GM19351 (cell line): ENCODE data around the gene TIAM2.

Experiments
- ATAC-seq: cut with Tn5 transposase; IDR thresholded peaks from one replicate; pipeline ENCODE4 v1.9.1; 2021; ENCODE audit warnings: mild to moderate bottlenecking, moderate library complexity; ENCODE audit not compliant: unreplicated experiment

Gene TIAM2

DNA sequence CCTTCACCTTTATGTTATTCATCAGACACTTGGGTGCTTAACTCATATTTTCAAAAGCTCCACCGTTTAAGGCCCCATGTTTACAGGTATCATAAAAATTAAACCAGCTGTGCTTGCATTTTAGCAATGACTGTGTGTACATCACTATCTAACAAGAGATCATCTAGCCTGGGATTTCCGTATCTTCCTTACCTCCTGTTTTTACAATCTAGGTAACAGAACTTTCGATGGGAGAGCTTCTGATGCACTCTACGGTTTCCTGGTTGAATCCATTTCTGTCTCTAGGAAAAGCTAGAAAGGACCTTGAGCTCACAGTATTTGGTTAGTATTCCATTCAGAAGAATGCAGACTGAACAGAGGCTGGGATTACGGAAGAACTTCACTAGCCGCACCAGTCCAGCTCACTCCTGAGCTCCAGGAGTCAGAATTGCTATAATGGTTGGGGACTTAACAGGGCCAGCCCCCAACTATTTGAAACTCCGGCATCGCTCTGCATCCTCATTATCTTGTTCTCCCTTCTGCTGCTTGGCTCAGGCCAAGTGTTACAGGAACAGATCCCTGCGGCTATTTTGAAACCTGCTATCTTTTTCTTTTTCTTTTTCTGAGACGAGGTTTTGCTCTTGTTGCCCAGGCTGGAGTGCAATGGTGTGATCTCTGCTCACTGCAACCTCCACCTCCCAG, 255.7 kb downstream of the TIAM2 start:
- ATAC-seq = no peak

GRCh38 chr6:155252581-155252980, 257.5 kb downstream of the TIAM2 start:
- no peak for ATAC-seq

DNA sequence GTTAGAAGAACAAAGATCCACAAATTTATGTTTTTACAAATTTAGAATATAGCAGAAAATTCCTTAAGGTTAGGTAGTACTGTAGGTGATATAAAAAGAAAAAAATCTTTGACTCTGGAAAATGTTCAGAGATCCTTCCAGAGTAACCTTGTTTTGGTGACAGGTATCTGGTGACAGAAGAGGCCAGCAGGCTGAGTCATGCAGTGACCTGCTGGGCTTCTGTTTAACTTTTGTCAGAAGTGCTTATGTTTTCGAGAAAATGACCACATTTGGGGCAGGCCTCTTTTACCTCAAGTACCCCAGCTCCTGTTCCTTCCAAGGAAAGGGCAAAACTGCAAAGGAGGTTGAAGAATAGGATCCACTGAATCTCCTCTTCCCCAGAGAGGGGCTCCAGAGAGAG, 258.2 kb downstream of the TIAM2 start:
- no peak for ATAC-seq

DNA sequence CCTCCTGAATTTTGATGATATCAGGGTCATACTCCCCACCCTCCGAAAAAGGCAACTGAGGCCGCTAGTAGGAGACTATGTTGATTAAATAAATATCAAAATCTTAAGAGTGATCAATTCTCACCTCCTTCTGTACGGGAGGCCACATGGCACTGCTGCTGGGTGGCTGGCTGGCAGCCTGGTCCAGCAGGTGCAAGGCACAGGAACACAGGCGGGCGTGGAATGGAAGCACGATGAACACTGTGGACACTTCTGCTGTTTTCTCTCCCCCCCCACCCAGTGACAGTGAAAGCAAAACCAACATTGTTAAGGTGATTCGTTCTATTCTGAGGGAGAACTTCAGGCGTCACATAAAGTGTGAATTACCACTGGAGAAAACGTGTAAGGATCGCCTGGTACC, 259.0 kb downstream of the TIAM2 start:
- no peak for ATAC-seq

- no peak for ATAC-seq
Observed at GRCh38 chr6:155256122-155256795, 261.1 kb downstream of the TIAM2 start.

- ATAC-seq = no peak
Observed at GRCh38 chr6:155257796-155258195, 262.7 kb downstream of the TIAM2 start.

DNA sequence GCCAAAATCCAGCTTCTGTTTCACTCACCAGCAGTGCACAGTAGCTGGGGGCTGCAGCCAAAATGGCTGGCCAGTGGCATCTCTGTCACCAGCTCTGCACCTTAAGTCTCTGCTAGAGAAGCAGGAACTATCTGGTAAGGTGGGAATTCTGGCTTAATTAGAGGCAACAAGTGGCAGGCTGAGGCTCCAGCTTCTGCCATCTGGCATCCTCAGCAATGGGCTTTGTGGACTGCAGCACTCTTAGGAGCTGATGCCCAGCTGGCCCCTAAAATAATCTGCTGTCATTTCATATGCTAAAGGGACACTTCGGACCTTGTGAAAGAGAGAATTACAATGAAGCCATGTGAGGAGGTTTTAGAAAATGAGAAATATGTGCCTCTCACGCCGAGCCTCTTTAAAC, 264.1 kb downstream of the TIAM2 start:
- ATAC-seq = no peak

GRCh38 chr6:155259897-155260296, 264.8 kb downstream of the TIAM2 start:
- ATAC-seq = no peak

DNA sequence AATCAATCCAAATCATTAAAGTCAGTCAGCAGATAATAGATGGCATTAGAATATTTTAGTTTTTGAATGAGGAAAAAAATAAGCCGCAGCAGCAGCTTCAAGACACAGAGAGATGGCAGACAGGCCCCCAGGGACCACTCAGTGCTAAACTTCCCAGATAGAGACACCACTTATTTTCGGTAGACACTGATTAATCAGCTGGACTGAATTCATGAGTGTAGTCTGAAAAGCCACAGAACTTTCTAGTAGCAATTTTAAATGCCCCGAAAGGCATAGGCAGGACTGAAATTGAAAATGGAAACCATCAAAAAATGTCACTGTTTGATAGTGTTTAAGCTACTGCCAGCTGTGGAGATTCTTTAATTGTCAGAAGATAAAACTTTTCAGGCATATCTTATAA, 265.6 kb downstream of the TIAM2 start:
- peak; percentile 54 for ATAC-seq

DNA sequence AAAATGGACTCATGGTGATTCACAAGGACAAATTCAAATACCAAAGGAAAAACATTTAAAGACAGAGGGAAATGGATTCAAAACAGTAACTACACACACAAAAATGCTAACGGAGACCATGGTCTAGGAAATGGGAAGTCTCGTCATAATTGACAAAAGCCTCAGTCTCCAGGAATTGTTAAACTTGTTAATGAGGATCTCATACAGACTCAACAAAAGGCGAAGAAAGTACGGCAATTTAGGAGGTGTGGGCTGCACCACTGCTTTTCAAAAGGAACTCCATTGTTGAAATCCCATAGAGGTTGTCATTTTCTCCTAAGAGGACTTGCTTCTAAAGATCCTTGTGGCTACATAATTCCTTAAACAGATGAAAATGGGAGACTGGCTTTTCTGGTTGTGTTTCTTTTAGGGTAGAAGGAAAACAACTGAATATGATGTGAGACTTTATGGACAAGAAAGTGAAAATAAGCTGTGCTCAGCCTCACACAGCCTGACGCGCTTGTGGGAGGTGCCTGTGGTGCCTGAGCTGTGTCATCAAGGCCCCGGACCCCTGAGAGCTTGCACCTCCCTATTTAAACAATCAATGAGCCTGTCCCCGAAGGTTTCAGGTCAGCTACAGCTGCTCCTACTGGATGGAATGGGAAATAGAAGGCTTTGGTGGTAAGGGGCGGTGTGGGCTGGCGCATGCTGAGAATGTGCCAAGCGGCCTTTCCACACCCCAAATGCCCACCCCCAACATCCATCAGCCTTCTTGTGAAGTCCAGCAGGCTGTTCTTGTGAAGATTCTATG, 266.2 kb downstream of the TIAM2 start:
- ATAC-seq = no peak

DNA sequence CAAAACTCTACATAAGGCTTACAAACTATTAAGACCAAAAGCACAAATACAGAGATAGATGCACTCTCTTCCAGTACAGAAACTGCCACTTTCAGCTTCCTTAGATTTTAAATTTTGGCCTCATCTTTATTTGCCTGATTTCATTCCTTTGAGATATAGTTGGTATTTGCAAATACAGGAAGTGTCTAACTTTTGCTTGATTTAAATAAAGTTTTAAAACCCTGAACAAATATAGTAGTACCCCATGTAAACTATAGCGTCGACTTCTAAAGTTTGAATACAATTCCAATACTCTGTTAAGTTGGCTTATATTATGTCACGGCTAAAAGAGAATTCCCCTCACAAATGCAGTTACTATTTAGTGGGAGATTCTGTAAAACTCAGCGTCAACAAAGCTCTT, 267.5 kb downstream of the TIAM2 start:
- ATAC-seq = no peak

DNA sequence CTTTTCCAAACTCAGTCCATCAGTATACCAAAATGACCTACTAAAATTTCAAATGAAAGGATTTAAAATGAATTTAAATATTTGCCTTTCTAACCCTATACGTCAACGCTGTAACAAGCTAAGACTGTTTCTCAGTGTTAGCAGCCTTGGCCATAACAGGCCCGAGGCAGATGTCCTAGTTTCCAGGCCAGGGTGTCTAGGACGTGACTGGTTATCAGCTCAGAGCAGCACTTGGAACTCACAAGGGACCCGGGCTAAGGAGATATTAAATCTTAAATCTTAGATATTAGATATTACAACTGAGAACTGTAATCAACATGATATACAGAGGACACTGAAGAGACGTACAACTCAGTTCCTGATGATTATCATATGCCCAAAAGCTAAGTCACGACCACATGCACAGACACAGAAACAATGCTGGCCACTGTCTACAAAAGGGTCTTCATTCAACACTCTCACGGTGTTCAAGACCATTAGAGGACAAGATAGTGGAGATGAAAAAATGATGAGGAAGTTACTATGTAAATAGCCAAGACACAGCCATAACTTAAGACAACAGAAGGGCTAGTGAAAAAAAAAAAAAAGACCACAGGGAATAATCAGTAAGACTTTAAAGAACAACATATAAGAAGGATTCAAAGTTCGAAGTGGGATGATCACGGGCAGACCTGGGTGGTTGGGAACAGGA, 268.4 kb downstream of the TIAM2 start, which contains the start of gene CLDN20:
Gene CLDN20, plus strand, starts transcription at position 641 of the 691 bp plus-strand sequence. CDS start 11,707 bp downstream, outside the sequence.
- no peak for ATAC-seq

- ATAC-seq = no peak
Observed at GRCh38 chr6:155264693-155265320, 269.7 kb downstream of the TIAM2 start.

DNA sequence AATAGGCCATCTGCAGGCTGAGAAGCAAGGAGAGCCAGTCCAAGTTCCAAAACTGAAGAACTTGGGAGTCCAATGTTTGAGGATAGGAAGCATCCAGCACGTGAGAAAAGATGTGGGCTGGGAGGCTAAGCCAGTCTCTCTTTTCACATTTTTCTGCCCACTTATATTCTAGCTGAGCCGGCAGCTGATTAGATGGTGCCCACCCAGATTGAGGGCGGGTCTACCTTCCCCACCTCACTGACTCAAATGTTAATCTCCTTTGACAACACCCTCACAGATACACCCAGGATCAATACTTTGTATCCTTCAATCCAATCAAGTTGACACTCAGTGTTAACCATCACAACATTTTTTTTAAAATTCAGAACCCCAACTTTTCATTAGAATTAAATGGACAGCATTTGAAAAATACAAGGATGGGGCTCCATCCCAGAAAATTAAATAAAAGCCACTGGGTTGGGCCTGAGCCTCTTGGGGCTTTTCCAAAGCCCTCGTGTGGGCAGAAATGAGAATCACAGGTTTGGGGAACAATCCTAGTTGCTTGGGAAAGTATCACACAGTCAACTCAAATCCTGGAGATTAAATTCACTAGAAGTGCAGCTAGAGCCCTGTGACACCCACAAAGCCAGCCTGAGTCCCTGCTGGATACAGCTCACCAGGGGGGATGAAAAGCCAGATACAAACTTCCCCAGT, 270.9 kb downstream of the TIAM2 start:
- ATAC-seq = no peak

DNA sequence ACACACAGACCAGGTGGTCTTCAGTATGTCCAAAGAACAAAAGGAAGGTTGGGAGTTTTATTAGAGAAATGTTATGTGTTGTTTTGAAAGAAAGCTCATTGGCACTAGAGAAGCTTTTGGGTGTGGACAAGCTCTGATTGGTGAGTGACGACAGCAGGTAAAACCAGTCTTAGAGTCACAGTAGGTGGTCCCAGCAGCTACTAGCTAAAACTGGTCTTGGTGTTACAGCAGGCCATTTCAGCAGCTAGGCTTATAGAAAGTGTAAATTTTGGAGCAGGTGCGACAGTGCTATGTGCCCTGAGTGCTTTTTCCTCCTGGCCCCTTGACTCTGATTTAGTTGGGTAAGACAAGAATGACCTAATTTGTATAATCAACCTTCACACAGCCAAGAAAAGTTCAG, 272.3 kb downstream of the TIAM2 start:
- ATAC-seq = no peak

DNA sequence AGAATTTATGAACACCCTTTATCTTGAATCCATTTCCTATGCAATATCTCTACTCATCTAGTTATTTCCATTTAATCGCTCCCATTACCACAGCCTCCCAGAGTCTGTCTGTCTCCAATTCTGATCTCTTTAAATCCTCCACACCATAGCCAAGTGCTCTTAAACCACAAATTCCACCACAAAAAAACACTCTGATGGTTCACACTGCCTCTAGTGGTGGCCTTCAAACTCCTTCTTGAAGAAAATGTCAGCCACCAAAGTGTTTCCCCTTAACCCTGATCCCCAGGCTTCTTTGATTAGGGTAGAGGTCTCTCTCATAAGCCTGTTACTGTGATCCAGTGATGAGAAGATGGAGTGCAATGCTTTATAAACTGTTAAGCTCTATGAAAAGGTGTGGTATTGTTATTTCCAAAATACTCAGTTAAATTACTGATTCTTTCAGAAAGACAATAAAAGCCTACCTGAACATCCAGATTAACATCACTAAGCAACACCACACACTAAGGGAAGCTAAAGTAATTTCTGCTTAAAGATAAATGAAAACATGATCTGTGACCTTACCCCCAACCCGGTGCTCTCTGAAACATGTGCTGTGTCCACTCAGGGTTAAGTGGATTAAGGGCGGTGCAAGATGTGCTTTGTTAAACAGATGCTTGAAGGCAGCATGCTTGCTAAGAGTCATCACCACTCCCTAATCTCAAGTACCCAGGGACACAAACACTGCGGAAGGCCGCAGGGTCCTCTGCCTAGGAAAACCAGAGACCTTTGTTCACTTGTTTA, 273.2 kb downstream of the TIAM2 start:
- peak; percentile 80 for ATAC-seq

- no peak for ATAC-seq
Observed at GRCh38 chr6:155269765-155270164, 274.6 kb downstream of the TIAM2 start.

DNA sequence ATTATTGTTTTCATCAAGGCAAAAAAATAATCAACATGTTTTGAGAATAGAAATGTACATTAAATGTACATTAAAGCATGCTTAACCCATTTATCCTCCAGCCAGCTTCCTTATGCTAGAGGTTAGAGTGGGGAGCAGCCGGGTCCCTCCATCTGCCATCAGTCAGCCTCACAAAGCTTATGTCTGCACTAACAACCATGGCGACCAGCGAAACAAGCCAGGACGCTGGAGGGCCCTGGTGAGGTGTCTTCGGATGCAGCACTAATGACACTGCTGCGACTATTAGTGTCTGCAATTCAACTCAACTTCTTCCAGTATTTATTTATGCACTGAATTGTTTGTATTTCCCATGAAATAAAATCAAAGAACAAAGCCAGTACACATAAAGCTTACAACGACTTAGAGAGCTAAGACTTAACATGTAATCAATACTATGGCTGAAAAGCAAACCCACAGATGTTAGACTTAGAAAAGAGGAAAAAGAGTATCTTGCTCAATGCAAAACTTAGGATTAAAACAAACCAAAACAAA, 275.5 kb downstream of the TIAM2 start:
- ATAC-seq = no peak

DNA sequence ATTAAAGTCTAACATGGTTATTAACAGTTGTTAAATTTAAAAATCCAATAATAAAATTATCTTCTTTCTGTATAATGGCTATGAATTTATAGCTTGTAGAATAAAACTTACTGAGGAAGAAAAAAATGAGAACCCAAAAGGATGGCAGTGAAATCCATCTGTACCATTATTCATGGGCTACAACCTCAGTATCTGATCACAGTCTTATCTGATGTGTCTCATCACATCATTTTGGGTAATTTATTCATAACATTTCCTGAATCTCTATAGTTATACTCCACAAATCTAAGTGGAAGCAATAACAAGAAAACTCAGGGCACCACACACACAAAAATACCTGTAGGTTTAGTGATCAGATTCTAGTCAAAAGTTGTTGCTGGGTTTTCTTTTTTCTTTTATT, 276.0 kb downstream of the TIAM2 start:
- ATAC-seq = no peak
